Stimulated activated CD4-positive, alpha-beta T cell treated with anti-CD3 and anti-CD28 coated beads, TNF-alpha, amount 100 ng/mL, for 24 hours (primary cell): ENCODE measurements around the gene LCN15.
"Not testable (repeated sequence)": the region's sequence is repeated elsewhere in the genome, so short reads cannot be mapped to it uniquely, and the experiment has no call there.

Experiments
- DNase-seq, 3 experiments: peaks; one replicate each; pipeline ENCODE4 v3.0.0-alpha.2; 2020; ENCODE audit warnings: low read depth in 3 of 3

Gene LCN15

GRCh38 chr9:136764301-136764891 lies at the start of gene LCN15:
Gene LCN15, minus strand, starts transcription at chr9:136764518. Its CDS starts 30 bp downstream, at chr9:136764488.
- no peak for DNase-seq

- no peak for DNase-seq
Measured at GRCh38 chr9:136808806-136809158, 44.5 kb upstream of the LCN15 start.

GRCh38 chr9:136808075-136808805 lies 43.9 kb upstream of the LCN15 start:
- peak in 1 of 3 experiments; percentile 32 for DNase-seq

GRCh38 chr9:136807281-136808074 lies 43.2 kb upstream of the LCN15 start, which contains the start of gene RABL6:
Gene RABL6, plus strand, starts transcription at chr9:136807948. Its CDS starts 249 bp downstream, at chr9:136808197.
- peak; percentile 59 to 80 (median 72) for DNase-seq

GRCh38 chr9:136806631-136807201 lies 42.4 kb upstream of the LCN15 start:
- no peak for DNase-seq

GRCh38 chr9:136806067-136806466 lies 41.7 kb upstream of the LCN15 start:
- no peak for DNase-seq

- no peak for DNase-seq
Measured at GRCh38 chr9:136805207-136805740, 41.0 kb upstream of the LCN15 start.

- DNase-seq, result no peak
Measured at GRCh38 chr9:136804509-136805206, 40.3 kb upstream of the LCN15 start.

- DNase-seq, result no peak
Measured at GRCh38 chr9:136803551-136804508, 39.5 kb upstream of the LCN15 start.

- DNase-seq, result not testable (repeated sequence)
Measured at GRCh38 chr9:136803009-136803550, 38.8 kb upstream of the LCN15 start.

GRCh38 chr9:136802321-136802720 lies 38.0 kb upstream of the LCN15 start:
- no peak for DNase-seq

- peak; percentile 67 to 87 (median 77) for DNase-seq
Measured at GRCh38 chr9:136799854-136800657, 35.7 kb upstream of the LCN15 start.

GRCh38 chr9:136799079-136799853 lies 34.9 kb upstream of the LCN15 start:
- DNase-seq, result no peak

GRCh38 chr9:136798708-136799078 lies 34.4 kb upstream of the LCN15 start:
- no peak for DNase-seq

- not testable (repeated sequence) for DNase-seq
Measured at GRCh38 chr9:136796775-136797347, 32.5 kb upstream of the LCN15 start.

- DNase-seq, result no peak
Measured at GRCh38 chr9:136796238-136796774, 32.0 kb upstream of the LCN15 start, which contains the start of gene CCDC183. Gene CCDC183, plus strand, starts transcription at chr9:136796338. Its CDS starts 60 bp downstream, at chr9:136796398.

GRCh38 chr9:136795000-136795348 lies 30.7 kb upstream of the LCN15 start:
- DNase-seq, result no peak
